KMS-11 (cell line): ENCODE measurements around the gene CLEC18A.

Source experiments
- H2AFZ ChIP-seq: fragments of 200-600 bp; sonication (generic); 2 replicates; pipeline ENCODE4 v1.6.1; 2016; ENCODE audit warnings: antibody characterized with exemption, mixed run types, low read depth
- H3K27ac ChIP-seq: fragments of 200-600 bp; sonication (generic); 2 replicates; pipeline ENCODE4 v1.6.1; 2016; ENCODE audit warnings: mild to moderate bottlenecking, mixed run types
- H3K27me3 ChIP-seq: fragments of 200-600 bp; sonication (generic); 2 replicates; pipeline ENCODE4 v1.6.1; 2017; ENCODE audit warnings: mild to moderate bottlenecking, low read depth, mixed run types, moderate library complexity; ENCODE audit not compliant: insufficient read depth
- H3K36me3 ChIP-seq: fragments of 200-600 bp; sonication (generic); 2 replicates; pipeline ENCODE4 v1.6.1; 2017; ENCODE audit warnings: mild to moderate bottlenecking, mixed run types; ENCODE audit not compliant: insufficient read depth
- H3K4me1 ChIP-seq: fragments of 200-600 bp; sonication (generic); 2 replicates; pipeline ENCODE4 v1.6.1; 2016; ENCODE audit warnings: mild to moderate bottlenecking, low read depth, mixed run types; ENCODE audit not compliant: poor library complexity, severe bottlenecking
- H3K4me2 ChIP-seq: fragments of 200-600 bp; sonication (generic); 2 replicates; pipeline ENCODE4 v1.7.0; 2016; ENCODE audit warnings: mild to moderate bottlenecking, mixed run types
- H3K4me3 ChIP-seq: fragments of 200-600 bp; sonication (generic); IDR thresholded peaks from 2 replicates; pipeline ENCODE4 v1.6.1; 2017; ENCODE audit warnings: low read depth, low read length, mixed read lengths; ENCODE audit not compliant: insufficient read depth
- H3K79me2 ChIP-seq: fragments of 200-600 bp; sonication (generic); 2 replicates; pipeline ENCODE4 v1.6.1; 2016; ENCODE audit warnings: low read depth, mixed run types; ENCODE audit not compliant: insufficient read depth
- H3K9ac ChIP-seq: fragments of 200-600 bp; sonication (generic); 2 replicates; pipeline ENCODE4 v1.6.1; 2016; ENCODE audit warnings: mild to moderate bottlenecking, mixed run types
- H4K20me1 ChIP-seq: fragments of 200-600 bp; sonication (generic); 2 replicates; pipeline ENCODE4 v1.6.1; 2016; ENCODE audit warnings: mild to moderate bottlenecking, mixed run types; ENCODE audit not compliant: insufficient read depth
- CTCF ChIP-seq: fragments of 200-600 bp; sonication (generic); conservative IDR thresholded peaks from 2 replicates; pipeline ENCODE4 v1.6.1; 2017; ENCODE audit warnings: low read depth, mild to moderate bottlenecking, antibody characterized with exemption, low read length, moderate library complexity, mixed read lengths

CLEC18A gene

GRCh38 chr16:69935740-69936139, 15.4 kb upstream of the CLEC18A start:
- H3K9ac ChIP-seq, result no peak overlapping the region
- no peak overlapping the region for H3K4me2 ChIP-seq
- H3K4me3 ChIP-seq, result no peak overlapping the region
- no peaks in the 10 kb centered on the region for H4K20me1 ChIP-seq
- H3K79me2 ChIP-seq, result no peaks in the 10 kb centered on the region
- no peak overlapping the region for H2AFZ ChIP-seq
- no peaks in the 10 kb centered on the region for H3K27me3 ChIP-seq
- no peak overlapping the region for H3K27ac ChIP-seq
- no peaks in the 10 kb centered on the region for H3K36me3 ChIP-seq
- H3K4me1 ChIP-seq, result no peaks in the 10 kb centered on the region
- no peak for TF ChIP-seq CTCF

- no peaks in the 10 kb centered on the region for H4K20me1 ChIP-seq
- H3K27me3 ChIP-seq, result no peaks in the 10 kb centered on the region
- H3K4me2 ChIP-seq, result no peak overlapping the region
- H3K27ac ChIP-seq, result no peak overlapping the region
- no peak for TF ChIP-seq CTCF
- H3K36me3 ChIP-seq, result no peaks in the 10 kb centered on the region
- no peaks in the 10 kb centered on the region for H3K4me1 ChIP-seq
- H3K79me2 ChIP-seq, result no peaks in the 10 kb centered on the region
- H2AFZ ChIP-seq, result no peak overlapping the region
- H3K9ac ChIP-seq, result no peak overlapping the region
- H3K4me3 ChIP-seq, result no peak overlapping the region
These were observed 14.9 kb upstream of the CLEC18A start for GRCh38 chr16:69936252-69936651.

- no peak overlapping the region for H3K9ac ChIP-seq
- H3K27ac ChIP-seq, result no peak overlapping the region
- H3K36me3 ChIP-seq, result no peaks in the 10 kb centered on the region
These were observed 14.4 kb upstream of the CLEC18A start for GRCh38 chr16:69936751-69937211.

GRCh38 chr16:69937465-69937951, 13.6 kb upstream of the CLEC18A start:
- Histone ChIP-seq H3K9ac (no peak overlapping the region), H3K79me2 (no peaks in the 10 kb centered on the region), H3K4me2 (no peak overlapping the region), H2AFZ (no peak overlapping the region), H3K27ac (no peak overlapping the region), H3K4me1 (no peaks in the 10 kb centered on the region), H3K4me3 (no peak overlapping the region), H3K27me3 (no peaks in the 10 kb centered on the region), H4K20me1 (no peaks in the 10 kb centered on the region), H3K36me3 (no peaks in the 10 kb centered on the region)
- no peak for TF ChIP-seq CTCF

More at GRCh38 chr16:69936751-69937211, 14.4 kb upstream of the CLEC18A start:
- Histone ChIP-seq H4K20me1 (no peaks in the 10 kb centered on the region), H3K27me3 (no peaks in the 10 kb centered on the region), H3K79me2 (no peaks in the 10 kb centered on the region), H3K4me3 (no peak overlapping the region), H3K4me2 (no peak overlapping the region), H2AFZ (no peak overlapping the region), H3K4me1 (no peaks in the 10 kb centered on the region)
- no peak for TF ChIP-seq CTCF
